Astrocyte of the spinal cord (primary cell): ENCODE results near the gene EVI5.
"Not testable (repeated sequence)": the region's sequence is repeated elsewhere in the genome, so short reads cannot be mapped to it uniquely, and the experiment has no call there.

Experiments used
- DNase-seq: peaks from one replicate; pipeline ENCODE4 v3.0.0; 2011; ENCODE audit warnings: low read depth, low spot score
- H3K4me3 ChIP-seq: 2 replicates; pipeline ENCODE4 v1.5.1; 2011; ENCODE audit warnings: low read depth, mild to moderate bottlenecking, low read length, moderate library complexity
- in situ Hi-C: cut with HindIII; loops from 2 replicates; pipeline ENCODE4 v1.10.0; 2017; ENCODE audit warnings: low sequenced_read_pairs
- TF ChIP-seq, protein P1 (sequence below): IDR thresholded peaks from 2 replicates; pipeline ENCODE4 v1.5.1; 2012; ENCODE audit warnings: low read depth, mild to moderate bottlenecking, low read length, inconsistent platforms

The EVI5 gene

DNA sequence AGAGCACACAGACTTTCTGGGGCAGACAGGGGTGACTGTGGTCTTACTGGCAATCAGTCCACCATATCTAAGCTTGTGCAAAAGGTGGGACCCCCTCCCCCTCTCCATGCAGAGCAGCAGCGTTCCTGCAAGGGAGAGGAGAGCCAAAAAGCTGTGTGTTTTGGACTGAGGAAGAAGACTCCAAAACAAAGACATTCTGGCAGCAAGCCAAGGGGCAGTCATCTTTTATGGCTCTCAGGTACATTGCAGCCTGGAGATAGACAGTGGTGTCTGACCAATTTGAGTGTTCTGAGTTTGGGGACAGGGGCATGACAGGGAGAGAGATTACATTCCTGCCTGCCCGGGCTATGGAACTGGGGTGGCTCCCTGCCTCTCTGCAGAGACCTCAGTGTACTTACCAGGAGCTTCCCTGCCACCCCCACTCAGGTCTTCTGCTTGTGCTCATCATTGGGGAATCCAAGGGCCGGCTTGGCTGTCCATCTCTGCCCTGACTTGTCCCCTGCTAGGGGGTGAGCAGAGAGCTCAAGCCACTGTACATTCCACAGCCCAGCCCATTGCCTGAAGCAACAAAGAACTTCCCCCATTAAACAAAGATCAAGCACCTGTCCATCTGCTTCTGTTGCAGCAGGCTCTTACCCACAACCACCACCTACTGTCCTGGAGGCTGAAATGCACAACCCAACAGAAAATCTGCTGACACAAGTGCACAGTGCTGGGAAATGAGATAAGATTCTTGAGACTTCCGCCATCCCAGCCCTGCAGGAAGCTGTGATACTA, 131.1 kb downstream of the EVI5 start:
- in situ Hi-C loops: no loop called here
- TF ChIP-seq, protein P1, sequence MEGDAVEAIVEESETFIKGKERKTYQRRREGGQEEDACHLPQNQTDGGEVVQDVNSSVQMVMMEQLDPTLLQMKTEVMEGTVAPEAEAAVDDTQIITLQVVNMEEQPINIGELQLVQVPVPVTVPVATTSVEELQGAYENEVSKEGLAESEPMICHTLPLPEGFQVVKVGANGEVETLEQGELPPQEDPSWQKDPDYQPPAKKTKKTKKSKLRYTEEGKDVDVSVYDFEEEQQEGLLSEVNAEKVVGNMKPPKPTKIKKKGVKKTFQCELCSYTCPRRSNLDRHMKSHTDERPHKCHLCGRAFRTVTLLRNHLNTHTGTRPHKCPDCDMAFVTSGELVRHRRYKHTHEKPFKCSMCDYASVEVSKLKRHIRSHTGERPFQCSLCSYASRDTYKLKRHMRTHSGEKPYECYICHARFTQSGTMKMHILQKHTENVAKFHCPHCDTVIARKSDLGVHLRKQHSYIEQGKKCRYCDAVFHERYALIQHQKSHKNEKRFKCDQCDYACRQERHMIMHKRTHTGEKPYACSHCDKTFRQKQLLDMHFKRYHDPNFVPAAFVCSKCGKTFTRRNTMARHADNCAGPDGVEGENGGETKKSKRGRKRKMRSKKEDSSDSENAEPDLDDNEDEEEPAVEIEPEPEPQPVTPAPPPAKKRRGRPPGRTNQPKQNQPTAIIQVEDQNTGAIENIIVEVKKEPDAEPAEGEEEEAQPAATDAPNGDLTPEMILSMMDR: no peak
- no peak overlapping the region for H3K4me3 ChIP-seq
- no peak for DNase-seq

GRCh38 chr1:92640686-92641085, 144.2 kb downstream of the EVI5 start:
- H3K4me3 ChIP-seq, in situ Hi-C loops, DNase-seq: not testable (repeated sequence)

DNA sequence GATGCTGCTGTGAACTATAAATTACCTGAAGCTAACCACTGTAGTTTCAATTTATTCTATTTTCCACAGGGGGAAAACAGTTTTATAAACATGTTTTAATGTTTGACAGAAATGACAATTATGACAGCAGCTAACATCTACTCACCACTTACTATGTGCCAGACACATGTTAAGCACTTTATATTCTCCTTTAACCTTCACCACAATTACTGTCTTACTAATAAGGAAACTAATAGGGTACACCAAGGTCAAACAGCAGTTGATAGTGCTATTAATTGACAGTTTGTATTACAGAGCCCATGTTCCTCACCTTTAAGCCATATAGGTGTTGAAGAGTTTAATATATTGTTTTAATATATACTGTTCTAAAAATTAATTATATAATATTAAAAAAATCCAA, 146.4 kb downstream of the EVI5 start:
- in situ Hi-C loops: no loop called here
- TF ChIP-seq, protein P1: no peak
- H3K4me3 ChIP-seq: no peak overlapping the region
- DNase-seq: no peak

- DNase-seq, in situ Hi-C loops, H3K4me3 ChIP-seq: not testable (repeated sequence)
Measured at GRCh38 chr1:92635203-92635602, 149.7 kb downstream of the EVI5 start.

GRCh38 chr1:92623187-92623778, 161.6 kb downstream of the EVI5 start:
- peak; percentile 20 for DNase-seq
- TF ChIP-seq, protein P1: peak; percentile 5
- in situ Hi-C loops: no loop called here
- H3K4me3 ChIP-seq: no peak overlapping the region

- TF ChIP-seq, protein P1: no peak
- in situ Hi-C loops: no loop called here
- H3K4me3 ChIP-seq: no peak overlapping the region
- DNase-seq: no peak
Measured at GRCh38 chr1:92619466-92620189, 165.3 kb downstream of the EVI5 start.

- DNase-seq: no peak
- no peak overlapping the region for H3K4me3 ChIP-seq
- TF ChIP-seq, protein P1: no peak
- in situ Hi-C loops: no loop called here
Measured at GRCh38 chr1:92601044-92601443, 183.9 kb downstream of the EVI5 start.
